Measurements from ENCODE around the gene ACAA2. TPM values are rescaled to one million over a fixed set of nuclear protein-coding genes. Genes with fewer than 3 reads are reported as not detected.

The ACAA2 gene
- total RNA-seq, 1 experiment from 2014 or later: 18.2 TPM

- Histone ChIP-seq H3K36me3 (ENCODE audit: control insufficient read depth in 1 of 2, insufficient read depth in 2 of 2, low read length in 2 of 2) (no peaks in the 10 kb centered on the region), H3K9ac (ENCODE audit: low read length) (no peak overlapping the region), H4K20me1 (ENCODE audit: insufficient read depth) (no peaks in the 10 kb centered on the region), H3K4me1 (ENCODE audit: control insufficient read depth in 1 of 2, insufficient read depth in 2 of 2, low read length in 2 of 2) (no peaks in the 10 kb centered on the region), H3K27ac (ENCODE audit: low read depth, low read length) (no peak overlapping the region), H3K4me3 (replicated peaks in 1 of 2; ENCODE audit: low read depth in 1 of 2, low read length in 2 of 2) (no peak overlapping the region), H2AFZ (ENCODE audit: low read depth, low read length, poor library complexity, severe bottlenecking) (no peak overlapping the region), H3K27me3 (ENCODE audit: insufficient read depth, low read length) (no peaks in the 10 kb centered on the region; the same call in 1 of the 2 replicates), H3K79me2 (ENCODE audit: insufficient read depth, low read length) (no peaks in the 10 kb centered on the region), H3K9me2 (ENCODE audit: insufficient read depth) (no peaks in the 10 kb centered on the region), H3K9me3 (ENCODE audit: control insufficient read depth in 1 of 2, insufficient read depth in 1 of 2, low read depth in 1 of 2, low read length in 2 of 2) (no peaks in the 10 kb centered on the region), H3K4me2 (ENCODE audit: low read length) (no peak overlapping the region)
- TF ChIP-seq EGR1 (IDR thresholded peaks at IDR 0.05; ENCODE audit: low read depth): no peak
- BruUV-seq (replicated peaks): no TSS peak
- DNase-seq (ENCODE audit: low read depth, low spot score) (no peak), ATAC-seq (no peak)
- ChIA-PET POLR2A (no interaction called here), RAD21 (ENCODE audit: low non-redundant PET in 1 of 2, low total read pairs in 2 of 2, uncharacterized antibody in 2 of 2, unreplicated experiment in 2 of 2) (no interaction called here), CTCF (no interaction called here)
- intact Hi-C loops (cut with micrococcal nuclease): no loop called here
Measured at GRCh38 chr18:49752095-49752457, 61.3 kb downstream of the ACAA2 start.

- CTCF ChIA-PET: no interaction called here
- intact Hi-C loops (cut with micrococcal nuclease): no loop called here
- BruUV-seq (replicated peaks): no TSS peak
Measured at GRCh38 chr18:49751427-49752094, 61.8 kb downstream of the ACAA2 start.

More at GRCh38 chr18:49751427-49752094, 61.8 kb downstream of the ACAA2 start:
- TF ChIP-seq SIN3A (IDR thresholded peaks at IDR 0.05; ENCODE audit: low read depth) (no peak), JUND (IDR thresholded peaks at IDR 0.05) (no peak), EGR1 (IDR thresholded peaks at IDR 0.05; ENCODE audit: low read depth) (no peak), CEBPB (IDR thresholded peaks at IDR 0.05; ENCODE audit: low read depth) (no peak), POLR2AphosphoS5 (IDR thresholded peaks at IDR 0.05; ENCODE audit: low read depth, low read length) (no peak), ELF1 (IDR thresholded peaks at IDR 0.05; ENCODE audit: borderline replicate concordance, low read depth) (no peak), EZH2phosphoT487 (IDR thresholded peaks at IDR 0.05; ENCODE audit: borderline replicate concordance) (no peak), TCF7L2 (IDR thresholded peaks at IDR 0.05; ENCODE audit: borderline replicate concordance, extremely low read depth, insufficient read depth, insufficient read length) (no peak), FOSL1 (IDR thresholded peaks at IDR 0.05; ENCODE audit: low read depth) (no peak), ZNF274 (IDR thresholded peaks at IDR 0.05; ENCODE audit: low read depth, low read length) (no peak), SP1 (IDR thresholded peaks at IDR 0.05; ENCODE audit: low read depth) (no peak), RAD21 (IDR thresholded peaks at IDR 0.05; ENCODE audit: low read depth) (no peak), YY1 (IDR thresholded peaks at IDR 0.05; ENCODE audit: extremely low read depth, insufficient replicate concordance, low read depth, low read length) (no peak), CBX3 (IDR thresholded peaks at IDR 0.05; ENCODE audit: low read depth) (no peak), EZH2 (IDR thresholded peaks at IDR 0.05) (no peak), SRF (IDR thresholded peaks at IDR 0.05; ENCODE audit: low read depth) (no peak)
- TF ChIP-seq, protein P1, sequence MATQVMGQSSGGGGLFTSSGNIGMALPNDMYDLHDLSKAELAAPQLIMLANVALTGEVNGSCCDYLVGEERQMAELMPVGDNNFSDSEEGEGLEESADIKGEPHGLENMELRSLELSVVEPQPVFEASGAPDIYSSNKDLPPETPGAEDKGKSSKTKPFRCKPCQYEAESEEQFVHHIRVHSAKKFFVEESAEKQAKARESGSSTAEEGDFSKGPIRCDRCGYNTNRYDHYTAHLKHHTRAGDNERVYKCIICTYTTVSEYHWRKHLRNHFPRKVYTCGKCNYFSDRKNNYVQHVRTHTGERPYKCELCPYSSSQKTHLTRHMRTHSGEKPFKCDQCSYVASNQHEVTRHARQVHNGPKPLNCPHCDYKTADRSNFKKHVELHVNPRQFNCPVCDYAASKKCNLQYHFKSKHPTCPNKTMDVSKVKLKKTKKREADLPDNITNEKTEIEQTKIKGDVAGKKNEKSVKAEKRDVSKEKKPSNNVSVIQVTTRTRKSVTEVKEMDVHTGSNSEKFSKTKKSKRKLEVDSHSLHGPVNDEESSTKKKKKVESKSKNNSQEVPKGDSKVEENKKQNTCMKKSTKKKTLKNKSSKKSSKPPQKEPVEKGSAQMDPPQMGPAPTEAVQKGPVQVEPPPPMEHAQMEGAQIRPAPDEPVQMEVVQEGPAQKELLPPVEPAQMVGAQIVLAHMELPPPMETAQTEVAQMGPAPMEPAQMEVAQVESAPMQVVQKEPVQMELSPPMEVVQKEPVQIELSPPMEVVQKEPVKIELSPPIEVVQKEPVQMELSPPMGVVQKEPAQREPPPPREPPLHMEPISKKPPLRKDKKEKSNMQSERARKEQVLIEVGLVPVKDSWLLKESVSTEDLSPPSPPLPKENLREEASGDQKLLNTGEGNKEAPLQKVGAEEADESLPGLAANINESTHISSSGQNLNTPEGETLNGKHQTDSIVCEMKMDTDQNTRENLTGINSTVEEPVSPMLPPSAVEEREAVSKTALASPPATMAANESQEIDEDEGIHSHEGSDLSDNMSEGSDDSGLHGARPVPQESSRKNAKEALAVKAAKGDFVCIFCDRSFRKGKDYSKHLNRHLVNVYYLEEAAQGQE (IDR thresholded peaks at IDR 0.05; ENCODE audit: low read depth): no peak
- TF ChIP-seq, protein P2, sequence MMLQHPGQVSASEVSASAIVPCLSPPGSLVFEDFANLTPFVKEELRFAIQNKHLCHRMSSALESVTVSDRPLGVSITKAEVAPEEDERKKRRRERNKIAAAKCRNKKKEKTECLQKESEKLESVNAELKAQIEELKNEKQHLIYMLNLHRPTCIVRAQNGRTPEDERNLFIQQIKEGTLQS (IDR thresholded peaks at IDR 0.05): no peak
- TF ChIP-seq, protein P3, sequence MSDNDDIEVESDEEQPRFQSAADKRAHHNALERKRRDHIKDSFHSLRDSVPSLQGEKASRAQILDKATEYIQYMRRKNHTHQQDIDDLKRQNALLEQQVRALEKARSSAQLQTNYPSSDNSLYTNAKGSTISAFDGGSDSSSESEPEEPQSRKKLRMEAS (IDR thresholded peaks at IDR 0.05): no peak
- Histone ChIP-seq H3K36me3 (ENCODE audit: control insufficient read depth in 1 of 2, insufficient read depth in 2 of 2, low read length in 2 of 2) (no peaks in the 10 kb centered on the region), H3K4me1 (ENCODE audit: control insufficient read depth in 1 of 2, insufficient read depth in 2 of 2, low read length in 2 of 2) (no peaks in the 10 kb centered on the region), H3K4me2 (ENCODE audit: low read length) (no peak overlapping the region), H3K9me3 (ENCODE audit: control insufficient read depth in 1 of 2, insufficient read depth in 1 of 2, low read depth in 1 of 2, low read length in 2 of 2) (no peaks in the 10 kb centered on the region), H3K4me3 (replicated peaks in 1 of 2; ENCODE audit: low read depth in 1 of 2, low read length in 2 of 2) (no peak overlapping the region), H3K79me2 (ENCODE audit: insufficient read depth, low read length) (no peaks in the 10 kb centered on the region), H3K27me3 (ENCODE audit: insufficient read depth, low read length) (no peaks in the 10 kb centered on the region; the same call in 1 of the 2 replicates), H3K27ac (ENCODE audit: low read depth, low read length) (no peak overlapping the region), H4K20me1 (ENCODE audit: insufficient read depth) (no peaks in the 10 kb centered on the region), H2AFZ (ENCODE audit: low read depth, low read length, poor library complexity, severe bottlenecking) (no peak overlapping the region), H3K9ac (ENCODE audit: low read length) (no peak overlapping the region), H3K9me2 (ENCODE audit: insufficient read depth) (no peaks in the 10 kb centered on the region)
- ATAC-seq: no peak
- DNase-seq (ENCODE audit: low read depth, low spot score): no peak
- ChIA-PET POLR2A (no interaction called here), RAD21 (ENCODE audit: low non-redundant PET in 1 of 2, low total read pairs in 2 of 2, uncharacterized antibody in 2 of 2, unreplicated experiment in 2 of 2) (no interaction called here)
